ENCODE measurements around the gene MTUS2.

Gene MTUS2

GRCh38 chr13:29266261-29266660 is 446.1 kb downstream of the MTUS2 start:
- no peak for DNase-seq

DNA sequence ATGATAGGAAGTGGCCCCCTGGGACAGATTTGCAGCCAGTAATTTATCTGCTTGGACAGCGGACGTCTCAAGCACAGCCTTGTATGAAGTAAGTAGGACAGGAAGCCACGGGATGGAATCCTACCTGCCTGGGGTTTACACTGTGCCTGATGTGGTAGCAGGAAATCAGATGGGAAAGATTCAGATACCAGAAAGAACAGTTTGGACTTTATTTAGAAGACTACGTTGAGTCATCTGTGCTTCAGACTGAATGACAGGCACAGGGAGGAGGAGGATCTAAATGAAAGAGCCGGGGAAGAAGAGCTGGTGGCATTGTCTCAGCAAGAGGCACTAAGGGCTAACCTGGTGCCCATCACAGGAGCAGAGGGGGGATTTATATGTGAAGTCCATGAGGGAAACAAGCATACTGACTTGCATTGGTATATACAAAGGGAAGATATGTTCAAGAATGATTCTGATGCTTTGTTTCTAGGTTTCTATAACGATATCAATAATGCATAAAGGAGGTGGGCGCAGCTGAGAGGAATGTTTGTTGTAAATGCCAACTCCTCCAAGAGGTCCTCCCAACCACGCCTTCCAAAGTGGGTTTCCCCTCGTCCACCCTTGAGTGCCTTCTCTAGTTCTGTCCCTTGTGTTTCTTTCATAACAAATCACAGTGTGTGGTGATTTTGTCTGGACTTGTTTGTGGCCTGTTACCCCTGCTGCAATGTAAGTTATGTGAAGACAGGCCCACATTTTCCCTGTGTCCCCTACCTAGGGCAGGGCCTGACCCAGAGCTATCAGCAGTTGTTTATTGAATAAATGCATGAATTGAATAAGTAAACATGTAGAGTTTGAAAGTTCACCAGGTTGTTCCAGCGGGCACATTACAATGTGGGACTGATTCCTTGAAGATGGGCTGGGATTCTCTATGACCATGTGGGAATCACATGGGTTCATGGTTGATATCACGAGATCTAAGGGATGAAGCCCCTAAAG is 446.9 kb downstream of the MTUS2 start:
- no peak for DNase-seq

DNA sequence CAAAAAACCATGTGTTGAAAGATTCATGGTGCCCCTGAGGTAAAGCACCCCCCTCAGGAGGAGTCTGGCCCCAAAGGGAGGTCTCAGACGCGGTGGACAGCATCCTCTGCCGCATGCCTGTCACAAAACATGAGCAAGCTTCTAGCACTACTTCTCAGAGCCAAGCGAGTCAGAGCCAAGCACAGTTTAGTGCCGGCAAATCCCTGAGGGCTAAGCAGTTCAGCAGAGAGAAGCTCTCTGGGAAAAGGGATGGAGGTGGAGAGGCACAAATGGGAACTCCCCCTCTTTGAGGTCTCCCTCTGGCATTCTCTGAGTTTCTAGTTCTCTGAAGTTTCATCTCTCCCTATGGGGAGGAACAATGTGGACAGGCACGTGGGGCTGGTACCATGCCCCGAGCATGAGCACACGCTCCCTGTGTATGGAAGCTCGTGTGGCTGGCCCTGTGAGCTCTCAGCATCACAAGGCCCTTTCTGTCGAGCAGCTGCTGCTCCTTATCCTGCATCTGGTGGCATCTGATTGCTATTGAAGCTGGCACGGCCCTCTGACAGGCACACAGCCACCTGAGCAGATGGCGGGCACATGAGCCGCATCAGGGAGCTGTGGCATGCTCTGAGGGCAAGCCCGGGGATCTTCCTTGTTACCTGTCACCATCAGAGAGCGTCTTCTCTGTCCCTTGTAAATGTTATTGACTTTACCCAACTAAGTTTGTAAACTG is 450.3 kb downstream of the MTUS2 start:
- no peak for DNase-seq

GRCh38 chr13:29271606-29272005 is 451.5 kb downstream of the MTUS2 start:
- no peak for DNase-seq

DNA sequence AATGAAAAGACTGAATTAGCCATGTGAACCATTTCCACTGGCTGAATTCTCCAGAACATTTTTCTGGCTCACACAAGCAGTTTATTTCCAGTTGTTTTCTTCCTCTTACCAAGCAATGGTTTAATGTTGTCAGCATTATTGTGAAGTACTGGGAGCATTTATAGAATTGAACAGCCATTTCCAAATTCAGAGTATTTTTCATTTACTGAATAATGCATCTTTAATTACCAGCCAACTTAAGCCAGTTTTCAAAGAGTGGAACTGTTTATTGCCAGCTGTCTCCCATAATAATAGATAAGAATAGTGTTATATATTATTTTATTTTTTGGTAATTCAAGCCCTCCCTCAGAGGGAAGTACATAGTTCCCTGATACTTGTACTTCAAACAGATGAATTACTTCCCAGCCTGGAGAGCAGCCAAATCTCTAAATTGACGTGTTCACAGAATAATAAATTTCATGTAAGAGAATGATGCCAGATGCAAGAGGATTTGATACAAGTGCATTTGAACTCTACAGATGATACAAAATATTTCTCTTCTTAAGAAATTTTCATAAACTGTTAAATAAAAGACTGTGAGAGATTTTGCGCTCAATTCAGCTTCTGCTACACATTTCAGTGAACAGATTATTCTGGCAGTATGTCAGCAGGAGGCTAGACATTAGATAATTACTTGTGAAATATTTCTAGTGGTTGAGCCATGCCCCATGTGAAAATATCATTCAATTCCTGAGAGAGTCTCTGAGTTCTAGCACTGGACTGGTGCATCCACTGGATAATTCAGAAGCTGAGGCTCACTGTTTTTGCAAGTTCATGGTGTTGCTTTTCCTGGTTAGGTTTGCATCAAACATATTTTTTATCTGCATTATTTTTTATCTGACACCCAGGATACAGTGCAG is 459.5 kb downstream of the MTUS2 start:
- DNase-seq = no peak

GRCh38 chr13:29281932-29282495 is 461.9 kb downstream of the MTUS2 start:
- DNase-seq = no peak

- DNase-seq = no peak
Observed at GRCh38 chr13:29284726-29285125, 464.6 kb downstream of the MTUS2 start.

GRCh38 chr13:29287237-29287636 is 467.1 kb downstream of the MTUS2 start:
- no peak for DNase-seq

- DNase-seq = no peak
Observed at GRCh38 chr13:29292045-29292444, 471.9 kb downstream of the MTUS2 start.

- no peak for DNase-seq
Observed at GRCh38 chr13:29294821-29295220, 474.7 kb downstream of the MTUS2 start.

- DNase-seq = no peak
Observed at GRCh38 chr13:29301027-29301426, 480.9 kb downstream of the MTUS2 start.

DNA sequence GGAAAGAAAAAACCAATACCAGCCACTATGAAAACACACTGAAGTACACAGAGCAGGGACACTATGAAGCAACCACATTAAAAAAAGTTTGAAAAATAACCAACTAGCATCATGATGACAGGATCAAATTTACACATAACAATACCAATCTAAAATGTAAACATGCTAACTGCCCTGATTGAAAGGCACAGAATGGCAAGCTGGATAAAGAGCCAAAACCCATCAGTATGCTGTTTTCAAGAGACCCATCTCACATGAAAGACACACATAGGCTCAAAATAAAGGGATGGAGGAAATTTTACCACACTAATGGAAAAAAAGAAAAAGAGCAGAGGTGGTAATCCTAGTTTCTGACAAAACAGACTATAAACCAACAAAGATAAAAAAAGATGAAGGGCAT is 484.0 kb downstream of the MTUS2 start:
- no peak for DNase-seq

- DNase-seq = no peak
Observed at GRCh38 chr13:29310806-29311205, 490.7 kb downstream of the MTUS2 start.

DNA sequence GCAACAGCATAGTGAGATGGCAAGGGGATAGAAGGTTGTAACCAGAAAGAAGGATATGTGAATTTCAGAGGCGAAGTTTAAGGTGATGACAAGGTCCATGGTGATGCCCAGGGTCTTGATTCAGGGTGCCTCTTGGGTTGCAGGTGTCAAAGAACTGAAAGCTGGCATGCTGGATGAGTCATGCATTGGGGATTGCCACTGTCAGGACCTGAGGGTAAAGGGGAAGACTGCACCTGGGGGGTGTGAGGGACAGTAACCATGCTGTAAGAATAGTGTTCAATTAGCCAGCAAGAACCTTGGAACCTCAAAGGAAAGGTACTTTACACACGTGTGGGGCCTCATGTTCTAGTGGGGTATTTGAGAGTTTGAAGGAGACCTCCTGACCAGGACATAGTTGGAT is 495.7 kb downstream of the MTUS2 start:
- DNase-seq = no peak

GRCh38 chr13:29317828-29318227 is 497.7 kb downstream of the MTUS2 start:
- no peak for DNase-seq

DNA sequence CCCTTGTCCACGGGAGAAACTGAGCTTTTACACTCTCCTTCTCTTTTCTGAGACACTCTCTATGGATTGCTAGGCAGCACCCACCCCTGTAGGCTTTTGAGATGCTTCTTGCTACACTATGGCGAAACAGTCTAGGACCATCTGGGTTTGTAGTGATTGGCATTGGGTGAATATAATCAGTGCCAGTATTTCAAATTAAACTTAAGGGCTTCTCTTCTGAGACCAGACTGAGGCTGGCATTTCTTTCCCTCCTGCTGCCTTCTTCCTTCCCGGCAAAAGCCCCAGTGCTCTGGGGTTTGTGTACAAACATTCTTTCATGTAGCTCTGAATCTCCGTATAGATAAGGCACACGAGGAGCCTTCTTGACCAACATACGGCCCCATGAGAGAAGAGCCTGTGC is 498.6 kb downstream of the MTUS2 start:
- no peak for DNase-seq

GRCh38 chr13:29319451-29319850 is 499.3 kb downstream of the MTUS2 start:
- no peak for DNase-seq

DNA sequence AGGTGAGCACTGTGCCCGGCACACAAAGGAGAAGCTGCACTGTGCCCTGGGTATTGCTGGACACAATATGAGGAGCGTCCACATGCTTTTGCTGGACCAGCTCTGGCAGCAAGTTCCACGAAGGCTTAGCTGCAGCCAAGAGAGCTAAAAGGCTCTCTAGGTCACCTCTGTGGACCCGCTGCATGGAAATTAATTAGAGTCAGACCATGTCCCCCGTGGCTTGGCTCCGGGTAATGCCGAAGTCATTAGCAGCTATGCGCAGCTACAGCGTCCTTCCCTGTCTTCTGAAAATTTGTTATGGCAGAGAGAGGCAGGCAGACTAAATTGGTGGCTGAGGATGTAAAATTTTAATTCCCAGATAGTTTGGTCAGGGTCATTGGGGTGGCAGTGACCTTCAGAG is 503.8 kb downstream of the MTUS2 start:
- DNase-seq = no peak

GRCh38 chr13:29324601-29325000 is 504.5 kb downstream of the MTUS2 start:
- DNase-seq = no peak

- no peak for DNase-seq
Observed at GRCh38 chr13:29328501-29328900, 508.4 kb downstream of the MTUS2 start.

- no peak for DNase-seq
Observed at GRCh38 chr13:29336356-29336755, 516.2 kb downstream of the MTUS2 start.

DNA sequence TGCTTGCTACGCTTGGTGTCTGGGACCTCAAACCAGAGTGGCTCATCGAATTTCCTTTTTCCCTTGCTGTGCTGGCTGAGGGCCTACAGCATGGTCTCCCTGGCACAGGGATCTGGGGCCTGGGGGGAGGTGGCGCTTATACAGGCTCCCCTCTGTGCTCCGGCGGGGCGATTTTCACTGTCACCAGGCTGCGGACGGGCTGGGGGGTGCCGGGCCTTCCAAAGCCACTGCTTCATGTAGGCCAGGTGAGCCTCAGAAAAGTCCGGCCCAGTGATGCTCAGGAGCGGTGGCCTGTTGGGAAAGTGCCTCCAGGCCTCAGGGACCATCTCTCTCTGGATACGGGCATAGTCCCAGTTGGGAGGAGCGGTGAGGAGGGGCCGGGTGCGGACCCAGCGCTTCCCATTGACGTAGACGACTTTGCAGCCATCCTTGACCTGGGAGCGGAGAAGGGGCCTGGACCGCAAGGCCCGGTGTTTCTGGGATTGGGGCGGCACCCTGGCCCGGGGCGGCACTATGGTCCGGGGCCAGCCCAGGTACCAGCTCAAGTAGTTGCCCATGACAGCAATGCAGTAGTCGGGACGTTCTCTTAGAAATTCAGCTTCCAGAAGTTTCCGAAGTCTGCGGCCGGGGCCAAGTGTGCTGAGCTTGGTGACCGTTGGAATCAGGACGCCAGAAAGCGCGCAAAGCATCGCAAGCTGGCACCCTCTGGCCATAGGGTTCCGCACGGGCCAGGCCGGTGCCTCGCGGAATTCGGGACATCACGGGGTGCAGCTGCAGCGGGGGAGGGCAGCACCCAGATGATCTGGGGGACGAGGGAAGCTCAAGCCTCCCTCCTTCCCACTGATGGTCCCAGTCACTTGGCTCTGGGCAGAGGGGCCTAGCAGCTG is 519.5 kb downstream of the MTUS2 start:
- no peak for DNase-seq

Data from stimulated activated CD4-positive, alpha-beta T cell treated with anti-CD3 and anti-CD28 coated beads, Interleukin-2, amount 100 ng/mL, for 48 hours (primary cell).